AG09319 (cell line): ENCODE measurements around the gene GIMAP2.

Experiments used
- DNase-seq: peaks from one replicate; pipeline ENCODE4 v3.0.0-alpha.2; 2010; ENCODE audit warnings: low read depth; ENCODE audit errors: extremely low read depth
- CTCF ChIP-seq: IDR thresholded peaks from 2 replicates; pipeline ENCODE4 v1.5.1; 2011; ENCODE audit warnings: low read depth, mild to moderate bottlenecking, inconsistent platforms, low read length, moderate library complexity

Gene GIMAP2

GRCh38 chr7:150742286-150742968, 56.9 kb downstream of the GIMAP2 start:
- no peak for TF ChIP-seq CTCF
- no peak for DNase-seq
